Epithelial cell of esophagus (primary cell): Measurements from ENCODE around the gene ADAMTSL3.

Experiments
- DNase-seq: peaks from one replicate; pipeline ENCODE4 v3.0.0; 2010; ENCODE audit warnings: low read depth
- H3K4me3 ChIP-seq: 2 replicates; pipeline ENCODE4 v1.5.1; 2011; ENCODE audit warnings: mild to moderate bottlenecking, low read length, control low read depth
- TF ChIP-seq, protein P1 (sequence below): IDR thresholded peaks from 2 replicates; pipeline ENCODE4 v1.5.1; 2011; ENCODE audit warnings: low read depth, mild to moderate bottlenecking, low read length, control low read depth, inconsistent platforms; ENCODE audit not compliant: insufficient read depth; ENCODE audit errors: missing control alignments

Gene ADAMTSL3

GRCh38 chr15:83723216-83723615 lies 69.3 kb downstream of the ADAMTSL3 start:
- H3K4me3 ChIP-seq = no peak overlapping the region
- no peak for DNase-seq
- TF ChIP-seq, protein P1, sequence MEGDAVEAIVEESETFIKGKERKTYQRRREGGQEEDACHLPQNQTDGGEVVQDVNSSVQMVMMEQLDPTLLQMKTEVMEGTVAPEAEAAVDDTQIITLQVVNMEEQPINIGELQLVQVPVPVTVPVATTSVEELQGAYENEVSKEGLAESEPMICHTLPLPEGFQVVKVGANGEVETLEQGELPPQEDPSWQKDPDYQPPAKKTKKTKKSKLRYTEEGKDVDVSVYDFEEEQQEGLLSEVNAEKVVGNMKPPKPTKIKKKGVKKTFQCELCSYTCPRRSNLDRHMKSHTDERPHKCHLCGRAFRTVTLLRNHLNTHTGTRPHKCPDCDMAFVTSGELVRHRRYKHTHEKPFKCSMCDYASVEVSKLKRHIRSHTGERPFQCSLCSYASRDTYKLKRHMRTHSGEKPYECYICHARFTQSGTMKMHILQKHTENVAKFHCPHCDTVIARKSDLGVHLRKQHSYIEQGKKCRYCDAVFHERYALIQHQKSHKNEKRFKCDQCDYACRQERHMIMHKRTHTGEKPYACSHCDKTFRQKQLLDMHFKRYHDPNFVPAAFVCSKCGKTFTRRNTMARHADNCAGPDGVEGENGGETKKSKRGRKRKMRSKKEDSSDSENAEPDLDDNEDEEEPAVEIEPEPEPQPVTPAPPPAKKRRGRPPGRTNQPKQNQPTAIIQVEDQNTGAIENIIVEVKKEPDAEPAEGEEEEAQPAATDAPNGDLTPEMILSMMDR = no peak

DNA sequence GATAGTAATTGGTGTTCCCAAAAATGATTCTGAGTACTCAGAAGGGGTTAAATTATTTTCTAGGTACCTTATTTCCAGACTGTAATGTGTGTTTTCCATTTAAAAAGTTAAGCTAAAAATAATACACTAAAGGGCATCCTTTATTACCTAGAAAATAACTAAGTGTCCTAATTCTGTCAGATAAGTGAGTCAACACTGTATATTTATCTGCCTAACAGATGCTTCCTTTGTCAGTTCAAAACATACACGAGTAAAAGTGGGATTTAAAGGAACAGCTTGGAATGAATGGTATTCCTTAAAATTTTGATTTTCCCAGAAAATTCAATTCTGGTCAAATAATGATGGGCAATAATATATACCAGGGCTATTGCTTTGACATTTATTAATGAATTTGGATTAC lies 78.3 kb downstream of the ADAMTSL3 start:
- TF ChIP-seq, protein P1 = no peak
- no peak for DNase-seq
- H3K4me3 ChIP-seq = no peak overlapping the region

GRCh38 chr15:83732770-83733169 lies 78.8 kb downstream of the ADAMTSL3 start:
- DNase-seq = no peak
- TF ChIP-seq, protein P1 = no peak
- no peak overlapping the region for H3K4me3 ChIP-seq

DNA sequence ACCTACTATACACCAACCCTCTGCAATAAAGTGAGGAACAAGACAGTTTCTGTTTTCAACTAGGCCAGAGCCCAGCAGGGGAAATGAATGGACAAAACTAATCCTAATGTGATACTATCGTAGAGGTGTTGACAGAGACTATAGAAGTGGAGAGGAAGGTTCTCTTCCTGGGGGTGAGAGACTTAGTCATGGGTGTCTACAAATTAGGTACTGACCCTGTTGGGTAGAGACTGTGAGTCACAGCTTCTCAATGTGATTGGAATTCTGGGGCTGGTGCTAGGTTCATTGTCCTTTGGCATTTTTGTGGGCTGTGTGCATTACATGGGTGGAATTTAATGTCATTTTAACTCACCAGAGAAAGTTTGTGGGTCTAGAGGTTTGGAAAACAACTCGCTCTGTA lies 79.3 kb downstream of the ADAMTSL3 start:
- H3K4me3 ChIP-seq = no peak overlapping the region
- DNase-seq = peak; percentile 89
- TF ChIP-seq, protein P1 = no peak

- H3K4me3 ChIP-seq = no peak overlapping the region
- DNase-seq = no peak
- TF ChIP-seq, protein P1 = no peak
Measured at GRCh38 chr15:83733691-83734090, 79.8 kb downstream of the ADAMTSL3 start.

DNA sequence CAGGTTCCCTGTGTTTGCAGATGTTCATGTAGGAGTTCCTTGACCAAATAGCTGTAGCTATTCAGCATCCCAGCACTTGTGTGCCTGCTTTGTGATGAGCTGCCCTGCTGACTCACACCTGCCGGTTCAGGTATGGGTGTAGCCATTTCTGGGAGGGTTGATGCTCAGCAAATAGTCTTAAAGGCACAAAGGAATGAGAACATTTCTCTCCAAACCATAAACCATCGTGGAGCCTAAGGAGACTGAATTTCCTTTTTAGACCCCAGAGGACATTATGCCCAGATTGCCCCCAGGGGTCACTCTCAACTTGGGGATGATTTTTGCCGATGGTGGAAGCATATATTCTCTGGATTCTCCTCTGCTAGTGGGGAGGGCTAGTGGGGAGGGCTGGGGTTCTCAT lies 80.6 kb downstream of the ADAMTSL3 start:
- TF ChIP-seq, protein P1 = peak; percentile 6
- H3K4me3 ChIP-seq = no peak overlapping the region
- peak; percentile 82 for DNase-seq

DNA sequence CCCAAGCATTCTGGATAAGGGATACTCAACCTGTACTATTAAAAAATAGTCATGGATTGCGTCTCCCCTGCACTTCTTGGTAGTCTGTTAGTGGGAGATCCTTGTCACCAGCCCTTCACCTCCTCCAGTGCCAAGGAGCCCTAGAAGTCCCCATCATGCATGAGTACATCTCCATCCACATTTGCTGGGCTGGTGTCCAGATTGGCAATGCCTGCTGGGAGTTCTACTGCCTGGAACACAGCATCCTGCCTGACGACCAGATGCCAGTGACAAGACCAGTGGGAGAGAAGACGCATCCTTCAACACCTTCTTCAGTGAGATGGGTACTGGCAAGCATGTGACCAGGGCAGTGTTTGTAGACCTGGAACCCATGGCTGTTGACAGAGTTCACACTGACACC lies 85.7 kb downstream of the ADAMTSL3 start:
- no peak for DNase-seq
- TF ChIP-seq, protein P1 = no peak
- H3K4me3 ChIP-seq = no peak overlapping the region
